Stimulated activated CD4-positive, alpha-beta T cell treated with anti-CD3 and anti-CD28 coated beads, TNF-alpha, amount 100 ng/mL, for 24 hours (primary cell): ENCODE measurements around the gene ITPK1.

Source experiments
- DNase-seq, 3 experiments: peaks; one replicate each; pipeline ENCODE4 v3.0.0-alpha.2; 2020; ENCODE audit warnings: low read depth in 3 of 3

The ITPK1 gene

DNA sequence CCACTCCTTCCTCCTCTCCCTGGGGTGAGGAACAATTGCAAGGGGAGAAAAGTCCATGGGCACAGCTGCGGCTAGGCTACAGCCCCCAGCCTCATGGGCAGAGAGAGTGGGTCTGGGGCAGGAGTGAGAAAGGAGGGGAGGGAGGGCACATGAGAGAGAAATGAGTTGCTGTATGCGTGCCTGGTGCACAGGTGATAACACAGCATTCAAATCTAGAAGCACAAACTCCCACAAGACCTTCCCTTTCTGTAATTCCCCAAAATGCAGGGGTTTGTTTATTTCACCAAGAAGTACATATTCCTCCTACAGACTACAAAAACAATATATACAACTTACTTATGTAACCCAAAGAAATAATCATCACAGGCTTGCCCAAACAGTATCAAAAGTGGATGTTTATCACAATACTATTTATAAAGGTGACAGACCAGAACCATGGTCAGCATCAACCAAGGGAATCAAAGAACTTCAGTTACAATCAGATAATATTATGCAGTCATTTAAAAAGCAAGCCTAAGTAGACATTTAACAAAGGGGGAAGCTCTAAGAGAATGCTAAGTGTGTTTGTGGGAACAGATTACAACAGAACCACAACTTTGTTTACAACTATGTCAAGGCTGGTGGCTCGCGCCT, 54.2 kb downstream of the ITPK1 start:
- DNase-seq, result no peak

DNA sequence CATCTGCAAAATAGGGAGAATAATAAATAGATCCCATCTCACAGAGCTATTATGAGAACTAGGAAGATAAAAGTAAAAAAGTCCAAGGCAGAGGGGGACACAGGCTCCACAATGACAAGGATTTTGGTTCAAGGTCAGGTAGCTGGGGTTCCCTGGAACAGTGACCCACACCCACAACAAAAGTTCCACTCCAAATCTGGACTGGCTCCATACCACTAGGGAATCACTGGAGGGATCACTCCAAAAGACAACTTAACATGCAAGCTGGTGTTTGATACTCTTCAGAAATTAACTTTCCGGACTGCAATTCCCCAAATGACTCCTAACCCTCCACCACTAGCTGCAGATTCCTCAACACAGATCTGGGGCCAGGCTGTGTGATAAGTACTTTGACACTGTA, 54.9 kb downstream of the ITPK1 start:
- DNase-seq, result no peak

DNA sequence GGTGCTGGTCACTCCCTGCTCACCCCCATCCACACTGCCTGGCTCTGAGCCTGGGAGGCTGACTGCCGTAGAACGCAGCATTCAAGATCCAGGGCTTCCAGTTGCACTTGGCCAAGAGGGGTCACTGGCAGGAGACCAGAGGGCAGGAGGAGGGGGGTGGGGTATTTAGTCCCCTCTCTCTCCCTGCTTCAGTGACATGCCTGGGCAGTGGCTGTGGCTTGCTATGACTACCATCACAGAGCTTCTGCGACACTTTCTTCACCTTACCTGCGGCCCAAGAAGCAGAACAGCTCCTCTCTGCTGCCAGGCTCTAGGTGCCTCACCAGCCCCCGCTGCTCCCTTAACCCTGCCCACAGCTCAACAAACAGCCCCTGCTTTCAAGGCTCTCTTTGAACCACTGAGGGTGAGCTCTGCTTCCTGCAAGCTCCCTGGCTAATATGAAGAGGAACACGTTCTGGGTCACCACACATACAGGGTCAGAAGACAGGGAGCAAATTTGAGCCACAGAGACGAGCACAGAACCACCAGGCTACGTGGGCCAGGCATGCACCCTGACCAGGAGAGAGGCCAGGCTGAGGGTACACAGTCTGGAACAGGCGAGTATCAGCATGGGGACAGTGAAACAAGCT, 55.7 kb downstream of the ITPK1 start:
- no peak for DNase-seq

DNA sequence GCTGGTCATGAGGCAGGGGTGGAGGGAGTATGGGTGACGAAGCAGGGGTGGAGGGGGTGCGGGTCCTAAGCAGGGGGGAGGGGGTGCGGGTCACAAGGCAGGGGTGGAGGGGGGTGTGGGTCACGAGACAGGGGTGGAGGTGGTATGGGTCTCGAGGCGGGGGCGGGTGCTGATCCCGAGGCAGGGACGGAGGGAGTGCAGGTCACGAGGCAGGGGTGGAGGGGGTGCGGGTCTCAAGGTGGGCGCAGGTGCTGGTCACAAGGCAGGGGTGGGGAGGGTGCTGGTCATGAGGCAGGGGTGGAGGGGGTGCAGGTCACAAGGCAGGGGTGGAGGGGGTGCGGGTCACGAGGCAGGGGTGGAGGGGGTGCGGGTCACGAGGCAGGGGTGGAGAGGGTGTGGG, 56.5 kb downstream of the ITPK1 start:
- no peak for DNase-seq

DNA sequence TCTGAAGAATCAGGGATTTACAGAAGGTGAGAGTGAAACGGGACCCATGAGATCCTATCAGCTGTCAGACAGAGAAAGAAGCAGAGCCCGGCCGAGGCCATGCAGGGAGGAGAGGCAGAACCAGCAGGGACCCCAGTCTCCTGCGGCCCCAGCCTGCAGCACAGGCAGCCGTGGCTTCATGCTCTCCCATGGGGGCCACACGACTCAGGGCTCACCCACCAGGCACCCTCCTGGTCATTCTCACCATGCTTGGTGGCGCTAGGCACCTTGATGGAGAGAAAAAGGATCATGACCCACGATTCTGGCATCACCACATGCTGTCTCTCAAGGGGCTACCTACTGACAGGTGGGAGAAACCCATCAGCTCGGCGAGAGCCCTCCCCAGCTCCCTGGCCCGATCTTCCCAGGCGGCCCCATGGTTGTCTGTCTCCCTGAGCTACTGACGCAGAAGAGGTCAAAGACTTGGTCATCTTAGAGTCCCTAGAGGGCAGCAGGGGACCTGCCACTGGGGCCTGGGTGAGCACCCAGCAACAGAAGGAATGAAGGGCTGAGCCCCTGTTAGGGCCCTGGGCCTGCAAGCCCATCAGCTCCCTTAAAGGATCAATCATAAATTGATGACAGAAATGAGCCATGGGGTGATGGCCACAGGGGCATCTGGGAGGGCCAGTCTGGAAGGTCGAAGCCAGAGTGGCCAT, 58.0 kb downstream of the ITPK1 start:
- no peak for DNase-seq

DNA sequence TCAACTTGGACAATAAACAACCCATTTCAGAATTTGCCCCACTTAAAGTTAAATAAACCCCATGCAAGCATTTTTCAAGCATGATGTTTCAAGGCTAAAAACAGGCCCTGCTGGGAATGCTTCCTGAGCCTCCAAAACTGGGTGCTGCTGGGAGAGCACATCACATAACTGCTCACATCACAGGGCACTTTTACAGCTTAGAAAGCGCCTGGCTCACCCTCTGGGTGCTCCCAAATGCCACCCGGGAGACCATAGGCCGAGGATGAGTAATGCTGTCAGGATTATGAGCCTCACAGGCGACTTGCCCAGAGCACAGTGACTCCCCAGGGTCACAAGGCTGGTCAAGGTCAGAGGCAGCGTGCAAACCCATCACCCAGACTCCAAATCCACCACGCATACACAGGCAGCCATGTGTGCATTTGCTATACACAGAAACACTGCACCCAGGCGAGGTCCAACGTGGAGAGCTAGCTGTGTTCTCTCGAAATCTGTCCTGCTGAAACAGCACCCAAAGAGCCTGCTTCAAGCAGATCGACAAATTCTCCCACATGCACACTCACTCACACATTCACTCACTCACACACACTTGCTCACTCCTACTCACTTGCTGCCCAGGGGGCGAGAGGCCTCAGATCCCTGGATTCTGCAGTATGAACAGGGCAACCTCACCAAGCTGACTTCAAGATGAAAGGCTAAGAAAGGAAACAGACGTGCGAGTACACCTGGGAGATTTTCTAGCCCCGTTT, 58.7 kb downstream of the ITPK1 start:
- no peak for DNase-seq

DNA sequence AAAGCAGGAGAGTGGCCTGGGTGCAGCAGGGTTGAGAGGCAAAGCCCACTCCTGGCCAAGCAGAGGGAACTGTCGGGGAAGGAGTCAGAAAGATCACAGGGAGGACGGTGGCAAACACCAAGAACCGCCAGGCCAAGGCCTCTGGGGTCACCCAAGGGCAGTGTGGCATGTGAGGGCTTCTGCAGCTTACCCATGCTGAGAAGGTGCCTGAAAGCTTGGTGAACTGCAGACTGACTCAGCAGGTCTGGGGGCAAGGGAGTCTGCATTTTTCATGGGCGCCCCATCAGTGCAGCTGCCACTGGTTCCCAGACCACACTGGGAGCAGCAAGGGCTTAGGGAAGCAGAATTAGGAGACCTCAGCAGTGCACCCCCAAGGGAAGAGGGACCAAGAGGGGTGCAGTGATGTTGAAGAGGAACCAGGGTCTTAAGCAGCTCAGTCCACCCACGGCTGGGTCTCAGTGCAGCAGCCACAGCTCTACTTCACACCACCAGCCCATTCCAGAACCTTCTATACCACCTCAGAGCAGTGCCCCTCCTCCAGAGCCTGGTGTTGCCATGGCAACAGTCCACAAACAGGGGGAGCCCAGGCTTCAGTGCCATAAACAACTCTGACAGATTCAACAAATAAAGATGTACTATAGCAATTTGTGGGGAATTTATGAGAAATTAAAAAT, 59.4 kb downstream of the ITPK1 start:
- no peak for DNase-seq

DNA sequence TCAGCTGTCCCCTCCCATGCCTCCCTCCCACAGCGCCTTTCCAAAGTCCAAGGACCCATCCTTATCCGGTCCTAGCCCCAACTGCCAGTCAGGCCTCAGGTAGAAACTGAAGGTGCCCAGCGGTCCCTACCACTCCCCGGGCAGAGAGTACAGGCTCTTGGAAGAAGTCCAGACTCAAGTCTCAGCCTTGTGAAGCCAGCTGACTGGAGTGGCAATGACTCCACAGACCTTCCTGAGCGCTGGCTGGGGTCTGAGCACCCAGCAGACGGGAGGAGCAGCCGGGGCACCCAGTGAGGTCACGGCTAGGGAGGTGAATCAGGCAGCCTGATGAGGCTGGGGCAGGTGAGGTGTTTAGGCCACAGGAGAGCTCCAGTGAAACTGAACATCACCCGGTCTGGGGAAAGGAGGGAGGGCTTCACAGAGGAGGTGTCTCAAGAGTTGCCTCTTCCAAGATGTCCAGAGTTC, 60.0 kb downstream of the ITPK1 start:
- no peak for DNase-seq

DNA sequence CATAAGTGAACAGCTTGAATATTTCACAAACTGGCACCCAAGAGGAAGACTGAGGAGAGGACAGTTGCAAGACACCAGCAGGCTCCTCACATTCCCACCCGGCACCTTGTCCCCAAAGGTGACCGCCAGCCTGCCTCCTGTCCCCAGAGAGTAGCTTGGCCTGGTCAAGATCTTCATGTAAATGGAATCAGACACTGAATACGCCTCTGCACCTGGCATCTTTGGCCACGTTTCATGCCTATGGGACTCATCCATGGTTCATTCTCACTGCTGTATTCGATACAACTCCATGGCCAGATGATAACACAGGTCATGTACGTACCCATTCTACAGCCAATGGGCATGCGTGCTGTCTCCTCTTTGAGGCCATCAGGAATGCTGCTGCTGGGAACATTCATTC, 60.8 kb downstream of the ITPK1 start:
- no peak for DNase-seq

DNA sequence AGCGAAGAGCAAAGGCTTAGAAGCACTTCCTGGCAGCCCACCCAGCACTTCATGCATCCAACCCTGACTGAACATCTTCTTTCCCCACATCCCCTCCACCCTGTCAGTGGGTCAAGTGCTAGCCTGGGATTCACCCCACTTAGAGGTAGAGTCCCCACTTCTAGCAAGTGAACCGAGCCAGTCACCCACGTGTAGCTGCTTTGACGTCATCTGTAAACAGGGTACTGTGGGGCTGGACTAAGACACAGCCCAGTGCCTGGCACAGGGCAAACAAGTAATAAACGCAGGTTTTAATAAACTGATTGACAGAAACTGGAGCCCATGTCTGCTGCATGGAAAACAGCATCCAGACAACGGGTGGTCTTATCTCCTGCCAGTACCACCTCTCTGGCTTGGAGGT, 61.7 kb downstream of the ITPK1 start:
- DNase-seq, result no peak

DNA sequence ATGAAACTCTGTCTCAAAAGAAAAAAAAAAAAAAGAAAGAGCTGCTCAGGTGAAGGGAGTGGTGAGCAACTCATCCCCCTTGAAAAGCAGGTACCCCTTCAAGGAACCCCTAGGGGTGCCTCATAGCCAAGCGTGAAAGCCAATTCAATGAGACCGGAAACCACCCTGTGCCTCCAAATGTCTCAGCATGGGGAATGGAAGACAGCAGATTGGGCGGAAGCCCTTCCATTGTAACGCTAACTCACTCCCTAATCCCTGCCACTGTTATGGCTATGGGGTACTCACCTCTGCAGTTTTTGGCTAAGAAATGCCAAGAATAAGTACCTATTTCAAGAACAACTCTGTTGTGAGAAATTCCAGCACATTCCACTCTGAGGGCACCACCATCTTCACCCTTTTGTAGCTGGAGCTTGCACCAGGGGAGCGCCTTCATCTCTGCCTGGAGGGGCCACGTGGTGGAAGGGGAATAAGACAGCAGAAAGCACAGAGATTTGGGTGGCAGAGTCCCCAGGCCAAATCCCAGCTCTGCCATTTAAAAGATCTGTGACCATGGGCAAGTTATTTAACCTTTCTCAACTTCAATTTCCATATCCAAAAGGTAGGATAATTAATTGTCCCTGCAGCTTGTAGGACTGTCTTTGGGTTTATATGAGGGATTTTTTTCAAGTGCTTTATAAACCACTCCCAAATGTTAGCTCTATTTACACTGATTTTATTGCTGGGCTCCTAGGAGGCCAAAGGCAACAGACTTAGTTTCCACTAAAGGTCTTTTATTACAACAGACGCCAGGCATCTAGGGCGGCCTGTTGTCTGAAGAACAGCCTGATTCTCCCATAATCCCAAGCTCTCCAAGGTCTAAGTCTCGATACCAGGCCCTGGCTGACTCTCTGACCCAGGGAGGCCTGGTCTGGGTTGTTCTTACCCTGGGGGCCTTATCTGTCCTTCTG, 63.9 kb downstream of the ITPK1 start:
- DNase-seq, result no peak

DNA sequence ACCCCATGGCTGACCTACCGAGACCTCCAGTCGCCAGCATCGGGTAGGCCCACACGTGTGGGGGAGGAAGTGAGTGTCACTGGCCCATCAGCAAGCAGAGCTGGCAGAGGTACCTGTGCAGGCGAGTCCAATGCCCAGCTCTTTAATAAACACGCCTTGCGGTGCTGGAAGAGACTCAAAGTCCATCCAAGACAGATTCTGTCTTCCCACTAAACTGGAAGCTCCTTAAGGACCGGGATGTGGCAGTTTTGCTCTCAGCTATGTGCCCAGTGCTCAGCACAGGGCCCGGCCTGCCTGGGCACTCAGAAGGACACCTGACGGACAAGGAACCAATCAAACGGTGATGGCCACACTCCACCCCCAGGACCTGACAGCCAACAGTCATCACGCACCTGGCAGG, 65.0 kb downstream of the ITPK1 start:
- DNase-seq, result no peak

DNA sequence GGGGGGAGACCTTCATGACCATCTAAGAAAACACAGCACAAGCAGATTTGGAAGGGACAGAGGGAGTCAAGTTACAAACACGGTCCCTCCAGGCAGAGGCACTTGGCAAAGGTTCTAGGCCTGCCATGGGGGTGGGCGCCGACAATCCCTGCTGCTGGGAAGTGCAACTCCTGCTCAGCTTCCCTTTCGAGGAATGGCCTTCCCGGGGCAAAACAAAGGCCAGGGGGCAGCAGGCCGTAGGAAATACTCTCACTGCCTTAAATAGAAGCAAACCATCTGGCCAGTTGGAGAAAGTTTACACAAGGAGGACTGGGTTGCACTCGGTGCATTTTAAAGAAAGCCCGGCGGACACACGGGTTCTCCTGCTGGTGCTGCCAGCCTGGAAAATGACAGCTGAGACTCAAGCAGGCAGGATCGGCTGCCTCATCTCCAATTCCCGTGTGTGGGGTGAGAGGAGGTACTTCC, 65.8 kb downstream of the ITPK1 start:
- no peak for DNase-seq

DNA sequence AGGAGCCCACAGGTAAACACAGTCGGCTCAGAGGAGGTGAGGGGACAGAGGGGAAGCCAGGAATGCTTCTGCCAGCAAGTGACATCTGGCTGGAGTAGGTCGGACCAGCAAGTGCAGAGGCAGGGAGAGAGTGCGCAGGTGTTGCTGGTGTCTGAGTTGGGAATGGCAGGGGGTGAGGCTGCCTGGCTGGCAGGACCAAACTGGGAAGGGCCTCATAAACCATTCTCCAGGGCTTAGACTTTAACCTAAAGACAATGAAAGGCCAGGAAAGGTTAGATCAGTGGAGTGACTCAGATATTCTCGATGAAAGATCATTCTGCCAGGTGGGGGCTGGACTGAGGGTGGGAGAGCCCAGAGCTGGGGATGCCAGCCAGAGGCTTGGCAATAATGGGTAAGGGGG, 66.4 kb downstream of the ITPK1 start:
- DNase-seq, result no peak

DNA sequence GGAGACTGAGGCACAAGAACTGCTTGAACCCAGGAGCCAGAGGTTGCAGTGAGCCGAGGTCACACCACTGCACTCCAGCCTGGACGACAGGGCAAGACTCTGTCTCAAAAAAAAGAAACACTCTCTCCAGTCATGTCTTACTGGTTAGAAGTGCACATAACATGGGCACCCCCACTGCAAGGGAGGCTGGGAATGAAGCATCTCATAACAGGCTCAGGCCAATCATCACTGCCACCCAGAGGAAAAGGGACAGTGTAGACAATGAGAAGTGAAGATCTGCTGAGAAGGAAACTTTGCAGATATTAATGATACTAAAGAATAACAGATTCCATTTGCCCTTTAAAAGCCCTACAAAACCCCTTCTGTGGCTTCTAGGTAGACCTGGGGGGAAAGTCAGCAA, 66.9 kb downstream of the ITPK1 start:
- DNase-seq, result no peak

DNA sequence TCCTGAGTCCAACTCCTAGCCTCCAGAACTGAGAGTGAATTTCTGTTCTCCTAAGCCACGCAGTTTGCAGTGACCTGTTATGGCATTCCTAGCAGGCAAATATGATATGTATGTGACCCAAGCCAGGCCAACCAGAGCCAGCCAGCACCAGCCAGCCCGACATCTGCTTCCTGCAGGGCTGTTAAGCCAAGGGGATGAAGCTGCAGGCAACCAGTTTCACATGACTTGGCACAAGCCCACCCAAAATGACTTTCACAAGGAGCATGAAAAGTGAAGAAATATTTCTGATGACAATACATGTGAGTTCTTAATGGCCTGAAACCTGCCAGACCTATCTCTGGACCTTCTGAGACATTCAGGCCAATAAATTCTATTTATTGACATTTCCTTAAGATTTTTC, 68.1 kb downstream of the ITPK1 start:
- DNase-seq, result no peak

DNA sequence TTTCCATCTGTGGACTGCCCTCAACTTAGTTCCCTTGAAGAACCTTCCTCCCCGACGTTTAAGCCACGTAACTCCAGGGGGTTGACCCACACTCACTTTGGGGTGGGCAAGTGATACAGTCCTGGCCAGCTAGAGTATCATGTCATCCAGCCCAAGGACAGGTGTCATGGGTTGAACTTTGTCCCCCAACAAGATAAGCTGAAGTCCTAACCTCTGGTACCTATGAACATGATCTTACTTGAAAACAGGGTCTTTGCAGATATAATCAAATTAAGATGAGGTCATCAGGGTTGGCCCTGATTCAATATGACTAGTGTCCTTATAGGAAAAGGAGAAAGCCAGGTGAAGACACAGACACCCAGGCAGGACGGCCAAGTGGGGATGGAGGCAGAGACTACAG, 68.6 kb downstream of the ITPK1 start:
- DNase-seq, result no peak

DNA sequence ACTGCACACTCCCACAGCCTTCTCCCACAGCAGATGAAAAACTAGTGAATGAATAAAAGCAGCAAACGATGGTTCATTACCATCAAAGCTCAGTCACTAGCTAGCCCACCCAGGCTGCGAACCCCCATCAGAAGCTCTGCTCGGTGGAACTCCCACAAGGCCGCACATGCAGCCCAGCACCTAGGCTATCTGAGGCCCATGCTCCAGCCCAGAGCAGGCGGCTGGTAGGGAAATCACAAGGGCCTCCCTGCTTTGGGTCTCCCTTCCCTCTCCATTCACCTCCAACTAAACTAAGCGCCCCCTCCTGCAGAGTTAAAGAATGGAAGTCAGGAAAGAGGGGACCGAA, 69.0 kb downstream of the ITPK1 start:
- no peak for DNase-seq

DNA sequence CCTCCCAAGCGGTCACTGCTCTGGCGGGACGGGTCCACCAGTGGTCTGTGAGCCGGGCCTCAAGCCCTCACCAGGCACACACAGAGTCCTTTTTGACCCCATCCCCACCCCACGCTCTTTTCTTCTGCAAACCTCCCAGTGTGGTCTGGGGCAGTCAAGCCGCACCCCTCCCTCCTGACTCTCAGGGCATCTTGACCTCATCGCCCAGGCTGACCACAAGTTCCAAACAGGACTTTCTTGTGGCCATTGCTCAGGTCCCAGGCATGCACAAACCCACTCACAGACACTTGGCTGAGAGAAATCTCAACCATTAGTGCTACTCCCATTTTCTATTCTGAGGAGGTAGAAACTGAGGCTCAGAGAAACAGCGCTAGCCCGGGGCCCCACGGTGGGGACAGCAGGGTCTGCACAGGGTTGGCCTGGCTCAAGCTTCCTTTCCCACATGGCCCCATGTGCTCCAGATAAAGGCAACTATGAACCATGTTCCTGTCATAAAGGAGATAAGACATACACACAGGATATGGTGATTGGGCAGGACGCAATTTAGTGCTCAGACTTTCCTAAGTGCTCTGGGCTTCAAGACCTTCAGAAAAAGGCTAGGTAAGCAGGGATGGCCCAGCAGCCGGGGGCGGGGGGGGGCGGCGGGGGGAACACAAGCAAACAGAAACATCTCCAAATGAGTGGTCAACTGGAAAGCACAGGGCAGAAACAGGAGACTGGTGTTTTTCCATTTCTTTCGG, 69.6 kb downstream of the ITPK1 start:
- DNase-seq, result no peak

DNA sequence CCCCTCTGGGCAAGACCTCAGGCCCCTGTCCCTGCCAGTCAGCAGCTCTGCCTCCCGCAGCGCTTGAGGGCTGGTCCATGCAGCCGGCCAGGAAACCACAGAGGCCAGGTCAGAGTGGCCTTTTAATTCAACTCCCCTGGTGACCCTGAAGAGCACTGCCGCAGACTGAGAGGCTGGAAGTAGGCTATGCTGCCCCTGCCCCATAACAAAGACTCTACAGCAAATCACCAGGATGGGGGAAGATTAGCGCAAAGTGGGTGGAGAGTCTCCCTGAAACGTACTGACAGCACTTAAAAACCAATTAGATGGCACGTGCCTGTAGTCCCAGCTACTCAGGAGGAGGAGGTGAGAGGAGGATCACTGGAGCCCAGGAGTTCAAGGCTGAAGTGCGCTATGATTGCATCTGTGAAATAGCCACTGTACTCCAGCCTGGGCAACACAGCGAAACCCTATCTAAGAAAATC, 70.5 kb downstream of the ITPK1 start:
- no peak for DNase-seq
